KBM-7 (cell line): ENCODE data around the gene SERINC3.

Source experiments
- DNase-seq: peaks from one replicate; pipeline ENCODE4 v3.0.0-alpha.2; 2015
- in situ Hi-C: fragments of 300-500 bp; cut with MboI; formaldehyde crosslinking; loops from 2 replicates; pipeline ENCODE4 v1.14.3; 2020; ENCODE audit warnings: low sequenced_read_pairs, low pct_unique_long_range_greater_than_20kb, mixed read lengths

The SERINC3 gene

DNA sequence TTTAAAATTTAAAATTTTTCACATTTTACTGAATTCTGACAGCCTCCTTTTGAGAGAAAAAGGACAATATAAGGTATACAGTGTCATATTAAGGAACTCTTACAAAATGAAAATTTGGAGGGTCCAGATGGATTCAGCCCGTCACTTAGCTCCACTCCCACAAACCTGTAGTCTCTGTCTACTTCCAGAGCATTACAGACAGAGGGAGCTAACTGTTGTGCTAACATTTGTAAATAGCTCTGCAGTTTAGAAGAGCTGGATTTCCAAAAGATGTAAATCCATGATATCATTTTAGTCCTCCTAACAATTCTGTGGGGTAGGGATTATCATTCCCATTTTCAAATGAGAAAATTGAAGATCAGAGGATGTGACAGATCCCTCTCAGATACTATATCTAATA lies 16.1 kb upstream of the SERINC3 start:
- no peak for DNase-seq
- in situ Hi-C loops = no loop called here

DNA sequence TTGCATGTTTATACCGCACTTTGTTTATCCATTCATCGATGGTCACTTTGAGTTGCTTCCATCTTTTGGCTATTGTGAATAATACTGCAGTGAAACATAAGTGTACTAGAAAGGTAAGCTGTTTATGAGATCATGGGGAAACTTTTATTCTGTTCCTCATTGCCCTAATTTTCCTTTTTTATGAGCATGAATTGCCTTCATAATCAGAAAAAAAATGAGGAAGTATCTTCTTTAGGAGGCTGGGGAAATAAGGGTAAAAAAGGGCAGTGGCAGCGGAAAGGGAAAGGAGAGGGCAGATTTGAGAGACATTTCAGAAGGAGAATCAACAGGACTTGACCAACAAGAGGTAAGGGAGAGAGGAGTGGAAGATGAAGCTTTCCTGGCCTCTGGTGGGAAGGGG lies 14.3 kb upstream of the SERINC3 start:
- peak; percentile 41 for DNase-seq
- in situ Hi-C loops = no loop called here

DNA sequence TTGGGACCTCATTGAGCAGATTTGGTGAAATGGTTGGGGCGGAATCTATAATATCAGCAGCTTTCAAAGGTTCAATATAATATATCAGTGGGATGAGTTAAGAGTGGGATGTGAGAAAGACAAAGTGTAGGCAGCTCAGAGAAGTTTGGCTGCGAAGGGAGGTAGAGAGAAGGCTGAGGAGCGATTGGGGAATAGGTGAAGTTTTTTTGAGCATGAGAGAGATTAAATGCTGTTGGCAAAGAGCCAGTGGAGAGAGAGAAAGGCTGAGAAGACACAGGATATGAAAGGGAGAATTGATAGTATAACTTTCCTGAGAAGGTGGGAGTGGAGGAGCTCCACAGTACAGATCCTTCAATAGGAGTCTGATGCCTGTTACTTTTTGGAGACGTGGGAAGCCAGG lies 12.1 kb upstream of the SERINC3 start:
- in situ Hi-C loops = no loop called here
- DNase-seq = no peak

DNA sequence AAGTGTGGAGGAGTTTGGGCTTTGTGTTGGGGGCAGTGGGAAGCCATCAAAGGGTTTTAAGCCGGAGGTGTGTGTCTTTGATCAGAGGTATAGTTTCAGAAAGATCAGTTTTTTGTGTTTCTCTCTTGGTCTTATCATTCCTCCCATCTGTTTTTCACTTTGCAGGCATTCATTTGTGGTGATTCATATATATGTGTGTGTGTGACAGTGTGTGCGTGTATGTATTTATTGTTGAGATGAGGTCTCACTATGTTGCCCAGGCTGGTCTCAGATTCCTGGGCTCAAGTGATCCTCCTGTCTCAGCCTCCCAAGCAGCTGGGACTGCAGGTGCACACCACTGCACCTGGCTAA lies 11.1 kb upstream of the SERINC3 start:
- in situ Hi-C loops = no loop called here
- no peak for DNase-seq

DNA sequence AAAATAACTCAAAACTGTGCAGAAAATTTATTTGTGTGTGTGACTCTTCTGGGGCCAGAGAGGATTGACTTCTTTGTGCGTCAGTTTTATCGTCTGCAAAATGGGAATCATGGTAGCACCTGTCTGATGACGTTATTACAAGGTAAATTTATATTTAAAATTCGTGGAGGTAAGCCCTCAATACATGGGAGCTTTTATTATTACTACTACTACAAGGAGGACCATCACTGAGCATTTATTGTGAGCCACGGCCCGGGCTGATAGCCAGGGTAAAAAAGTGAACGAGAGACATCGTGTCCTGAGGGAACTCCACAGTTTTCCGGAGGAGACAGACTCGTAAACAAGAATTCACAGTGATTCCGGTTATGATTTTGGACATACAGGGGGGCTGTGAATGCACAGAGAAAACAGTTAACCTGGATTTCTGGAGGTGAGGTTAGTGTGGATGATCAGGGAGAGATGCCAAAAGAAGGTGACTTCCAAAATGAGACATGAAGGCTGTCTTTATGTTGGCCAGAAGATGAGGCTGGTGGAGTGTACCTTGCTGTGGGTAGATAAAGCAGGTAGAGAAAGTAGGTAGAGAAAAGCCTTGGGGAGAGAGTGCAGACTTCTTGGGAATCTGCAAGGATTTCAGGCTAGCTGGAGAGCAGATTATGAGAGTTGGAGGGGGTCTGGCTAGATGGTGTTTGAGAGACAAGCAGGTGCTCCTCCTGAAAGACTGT lies 10.6 kb upstream of the SERINC3 start:
- no peak for DNase-seq
- in situ Hi-C loops = no loop called here

DNA sequence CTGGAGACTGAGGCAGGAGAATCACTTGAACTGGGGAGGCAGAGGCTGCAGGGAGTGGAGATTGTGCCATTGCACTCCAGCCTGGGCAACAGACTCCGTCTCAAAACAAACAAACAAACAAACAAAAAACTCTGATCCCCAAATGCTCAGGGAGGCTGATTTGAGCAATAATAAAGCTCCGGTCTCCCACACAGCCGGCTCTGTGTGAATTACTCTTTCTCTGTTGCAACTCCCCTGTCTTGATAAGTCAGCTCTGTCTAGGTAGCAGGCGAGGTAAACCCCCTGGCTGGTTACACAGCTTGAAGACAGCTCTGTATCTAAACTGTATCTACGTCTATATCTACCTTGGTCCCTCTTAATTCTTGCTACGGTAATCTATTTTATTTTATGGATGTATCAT lies 6.4 kb upstream of the SERINC3 start:
- in situ Hi-C loops = no loop called here
- no peak for DNase-seq

DNA sequence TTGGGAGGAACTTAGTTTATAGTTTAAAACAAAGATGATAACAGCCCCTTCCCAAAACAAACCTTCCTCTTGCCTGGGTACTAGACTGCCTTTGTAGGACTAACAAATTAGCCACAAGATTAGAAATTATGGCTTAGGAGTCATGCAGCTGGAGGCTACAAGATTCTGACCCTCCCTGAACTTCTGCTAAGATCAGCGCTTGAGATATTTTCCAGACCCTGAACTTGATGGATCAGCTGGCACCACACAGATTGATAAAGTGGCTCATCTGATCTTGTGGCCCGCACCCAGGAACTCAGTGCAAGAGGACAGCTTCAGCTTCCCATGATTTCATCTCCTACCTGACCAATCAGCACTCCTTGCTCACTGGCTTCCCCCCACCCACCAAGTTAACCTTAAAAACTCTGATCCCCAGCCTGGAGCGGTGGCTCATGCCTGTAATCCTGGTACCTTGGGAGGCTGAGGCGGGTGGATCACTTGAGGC lies 5.9 kb upstream of the SERINC3 start:
- DNase-seq = no peak
- in situ Hi-C loops = no loop called here

DNA sequence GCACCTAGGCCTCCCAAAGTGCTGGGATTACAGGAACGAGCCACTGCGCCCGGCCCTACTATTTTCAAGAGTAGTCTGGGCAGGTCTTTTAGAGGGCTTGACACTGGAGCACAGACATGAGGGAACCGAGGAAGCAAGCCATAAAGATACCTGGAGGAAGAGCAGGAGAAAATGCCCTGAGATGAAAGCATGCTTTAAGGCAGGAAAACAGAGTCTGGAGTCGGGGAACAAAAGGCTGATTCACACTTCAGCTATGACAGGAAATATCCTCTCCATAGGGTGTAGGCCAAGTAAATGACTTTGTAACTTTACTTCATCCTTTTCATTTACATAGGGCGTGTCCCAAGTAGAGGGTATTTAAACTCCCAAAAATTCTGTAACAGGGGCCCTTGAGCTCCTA lies 4.3 kb upstream of the SERINC3 start:
- in situ Hi-C loops = no loop called here
- no peak for DNase-seq

DNA sequence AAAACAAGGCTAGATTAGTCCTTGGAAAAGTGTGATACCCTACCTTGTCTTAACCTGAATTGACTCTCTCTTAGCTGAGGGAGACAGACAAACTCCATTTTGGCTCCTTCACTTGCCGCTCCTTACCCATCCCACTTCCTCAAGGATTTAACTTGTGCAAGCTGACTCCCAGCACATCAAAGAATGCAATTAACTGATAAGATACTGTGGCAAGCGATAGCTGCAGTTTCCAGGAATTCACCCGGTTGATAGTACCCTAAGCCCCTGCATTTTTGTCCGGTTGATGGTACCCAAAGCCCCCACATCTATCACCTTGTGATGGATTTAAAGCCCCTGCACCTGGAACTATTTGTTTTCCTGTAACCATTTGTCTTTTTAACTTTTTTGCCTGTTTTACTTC lies 1.9 kb upstream of the SERINC3 start:
- in situ Hi-C loops = no loop called here

DNA sequence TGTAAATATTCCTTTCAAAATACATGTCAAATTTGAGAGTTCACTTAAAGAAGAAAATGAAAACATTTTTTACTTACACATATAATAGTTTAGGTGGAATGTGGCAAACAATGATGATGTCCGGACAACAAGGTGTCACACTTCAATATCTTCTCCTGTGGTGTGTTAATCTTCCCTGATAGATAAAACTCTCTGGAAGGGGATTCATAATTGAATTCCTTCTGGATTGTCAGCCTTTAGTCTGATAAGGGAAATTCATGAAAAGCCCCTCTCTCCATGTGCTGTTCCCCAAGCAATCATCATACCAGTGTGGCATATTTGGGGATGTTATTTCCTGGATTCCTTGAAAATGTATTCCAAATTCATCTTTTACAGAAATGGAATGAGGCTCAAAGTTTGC lies 971 bp upstream of the SERINC3 start:
- in situ Hi-C loops = no loop called here
- DNase-seq = no peak

More for the DNA sequence above, 1.9 kb upstream of the SERINC3 start:
- DNase-seq = no peak

DNA sequence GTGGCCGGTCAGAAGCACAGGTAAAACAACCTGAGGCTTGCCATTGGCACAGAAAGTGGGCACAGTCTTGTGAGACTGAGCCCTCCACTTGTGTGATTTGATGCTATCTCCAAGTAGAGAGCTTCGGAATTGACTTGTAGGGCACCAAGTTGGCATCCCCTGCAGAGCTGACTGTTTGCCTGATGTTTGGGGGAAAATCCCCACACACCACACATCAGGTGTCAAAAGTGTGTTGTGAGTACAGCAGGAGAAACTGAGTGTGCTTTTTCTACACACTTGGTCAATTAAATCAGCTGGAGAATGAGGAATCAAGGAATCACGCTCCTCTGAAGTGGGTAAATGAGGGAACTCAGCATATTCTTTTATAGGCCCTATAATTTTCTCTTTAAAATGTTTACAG lies 989 bp downstream of the SERINC3 start:
- DNase-seq = no peak
- in situ Hi-C loops = no loop called here

DNA sequence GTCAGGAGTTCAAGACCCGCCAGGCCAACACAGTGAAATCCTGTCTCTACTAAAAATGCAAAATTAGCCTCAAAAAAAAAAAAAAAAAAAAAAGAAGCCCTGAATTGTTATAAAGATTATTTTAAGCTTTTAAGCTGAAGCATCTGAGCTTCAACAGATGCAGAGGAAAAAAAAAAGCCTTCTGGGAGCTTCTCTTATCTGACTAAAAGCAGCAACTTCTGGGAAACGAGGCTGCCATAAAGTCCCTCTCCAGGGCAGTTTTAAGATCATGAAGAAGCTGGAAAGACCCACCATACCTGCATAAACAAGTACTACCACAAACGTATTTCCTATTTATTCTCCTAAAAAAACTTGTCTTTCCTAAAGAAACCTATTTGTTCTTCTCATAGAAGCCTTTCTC lies 3.6 kb downstream of the SERINC3 start:
- DNase-seq = no peak

DNA sequence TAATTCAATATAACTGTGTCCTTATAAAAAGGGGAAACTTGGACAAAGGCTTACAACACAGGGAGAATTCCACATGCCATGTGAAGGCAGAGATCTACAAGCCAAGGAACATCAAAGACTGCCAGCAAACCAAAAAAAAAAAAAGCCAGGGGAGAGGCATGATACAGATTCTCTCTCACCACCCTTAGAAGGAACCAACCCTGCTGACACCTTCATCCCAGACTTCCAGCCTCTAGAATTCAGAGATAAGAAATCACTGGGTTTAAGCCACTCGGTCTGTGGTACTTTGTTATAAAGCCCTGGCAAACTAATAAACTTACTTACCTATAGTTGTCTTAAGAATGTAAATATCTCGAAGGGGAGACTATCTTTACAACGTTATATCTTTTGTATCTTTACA lies 4.4 kb downstream of the SERINC3 start:
- DNase-seq = no peak
- in situ Hi-C loops = no loop called here

More for the DNA sequence above, 3.6 kb downstream of the SERINC3 start:
- in situ Hi-C loops = no loop called here

DNA sequence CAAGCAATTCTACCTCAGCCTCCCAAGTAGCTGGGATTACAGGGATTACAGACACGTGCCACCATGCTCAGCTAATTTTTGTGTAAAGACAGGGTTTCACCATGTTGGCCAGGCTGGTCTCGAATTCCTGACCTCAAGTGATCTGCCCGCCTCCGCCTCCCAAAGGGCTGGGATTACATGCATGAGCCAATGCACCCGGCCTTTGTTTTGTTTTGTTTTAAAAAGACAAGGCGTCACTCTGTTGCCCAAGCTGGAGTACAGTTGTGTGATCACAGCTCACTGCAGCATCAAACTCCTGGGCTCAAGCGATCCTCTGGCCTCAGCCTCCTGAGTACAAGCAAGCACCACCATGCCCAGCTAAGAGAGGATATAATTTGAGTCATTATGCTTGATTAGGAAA lies 5.4 kb downstream of the SERINC3 start:
- in situ Hi-C loops = no loop called here
- DNase-seq = no peak

DNA sequence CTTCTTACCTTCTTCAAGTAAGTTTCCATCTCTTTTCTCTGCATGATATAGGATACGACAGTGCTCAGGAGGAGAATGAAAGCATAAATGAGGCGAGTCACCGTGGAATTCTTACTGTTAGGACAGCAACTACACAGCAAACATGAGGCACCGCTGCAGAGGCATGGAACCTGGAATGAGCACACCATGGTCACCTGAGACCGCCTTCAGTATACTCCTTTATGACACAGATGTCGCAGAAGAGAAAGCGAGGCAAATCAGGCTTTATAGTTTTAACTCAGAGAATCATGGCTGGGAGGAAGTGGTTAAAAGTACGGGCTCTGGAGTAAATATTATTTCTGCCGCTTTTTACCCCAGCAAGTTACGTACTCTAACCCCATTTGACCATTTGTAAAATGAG lies 8.0 kb downstream of the SERINC3 start:
- DNase-seq = no peak
- in situ Hi-C loops = no loop called here

DNA sequence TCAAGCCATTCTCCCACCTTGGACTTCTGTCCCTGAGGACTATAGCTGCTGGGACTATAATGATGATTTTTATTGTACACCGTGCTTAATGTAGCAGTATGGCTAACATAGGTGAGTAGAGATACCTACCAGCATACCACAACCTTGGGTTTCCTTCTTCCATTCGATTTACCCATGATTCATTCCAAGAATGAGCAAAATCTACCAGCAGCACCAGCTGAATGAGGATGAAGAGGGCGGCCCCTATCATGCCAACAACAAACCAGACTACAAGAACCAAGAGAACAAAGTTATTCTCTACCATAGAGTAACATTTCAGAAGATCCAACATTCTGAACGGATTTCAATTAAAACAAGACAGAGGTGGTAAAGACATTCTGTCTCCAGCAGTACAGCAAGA lies 12.1 kb downstream of the SERINC3 start:
- DNase-seq = no peak
- in situ Hi-C loops = no loop called here

DNA sequence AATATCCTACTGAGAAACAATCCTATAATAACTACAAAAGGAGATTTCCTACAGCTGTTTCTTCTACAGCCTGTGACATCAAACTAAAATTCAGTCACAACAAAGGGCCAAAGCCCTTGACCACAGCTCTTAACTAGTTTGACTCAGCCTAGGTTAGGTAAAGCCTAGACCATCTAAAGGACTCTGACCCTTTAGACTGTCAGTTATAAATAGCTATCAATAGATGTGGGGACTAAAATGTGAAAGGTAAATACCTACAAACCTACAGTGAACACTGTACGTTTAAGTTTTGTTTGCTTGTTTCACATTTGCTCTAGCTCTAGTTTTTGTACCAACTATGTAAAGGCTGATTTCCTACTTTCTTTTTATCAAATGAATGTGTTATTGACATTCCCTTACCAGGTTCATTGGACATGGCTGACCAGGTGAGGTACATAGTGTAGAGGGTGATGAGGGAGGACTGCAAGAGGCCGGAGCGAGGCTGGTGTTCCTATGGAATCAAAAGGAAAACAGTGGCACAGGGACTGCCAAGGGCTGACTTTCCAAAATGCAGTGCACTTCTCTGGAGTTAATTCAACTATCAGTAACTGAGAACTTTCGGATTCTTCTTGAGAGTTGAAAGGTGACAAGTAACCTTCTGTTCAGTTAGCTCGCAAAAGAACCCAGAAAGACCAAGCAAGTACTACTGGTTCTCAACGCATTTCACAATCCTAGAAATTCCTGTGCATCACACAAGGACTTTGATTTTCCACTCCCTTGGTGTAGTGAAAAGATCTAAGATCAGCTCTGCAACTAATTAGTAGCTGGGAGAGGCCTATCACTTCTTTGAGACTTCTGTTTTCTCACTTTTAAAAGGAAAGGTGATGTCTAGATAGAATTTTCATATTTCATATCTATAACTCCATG lies 17.2 kb downstream of the SERINC3 start:
- in situ Hi-C loops = no loop called here

DNA sequence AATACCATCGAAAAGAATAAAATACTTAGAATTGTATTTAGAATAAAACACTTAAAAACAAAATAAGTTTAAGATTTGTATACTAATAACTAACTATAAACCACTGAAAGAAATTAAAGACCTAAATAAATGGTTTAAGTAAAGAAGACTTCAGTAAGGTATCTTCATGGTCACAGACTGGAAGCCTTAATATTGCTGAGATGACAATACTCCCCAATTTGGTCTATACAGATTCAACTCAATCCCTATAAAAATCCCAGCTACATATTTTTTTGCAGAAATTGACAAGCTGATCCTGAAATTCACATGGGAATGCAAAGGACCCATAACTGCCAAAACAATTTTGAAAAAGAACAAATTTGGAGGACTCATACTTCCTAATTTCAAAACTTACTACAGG lies 18.9 kb downstream of the SERINC3 start:
- no peak for DNase-seq
- in situ Hi-C loops = no loop called here

More for the DNA sequence above, 17.2 kb downstream of the SERINC3 start:
- no peak for DNase-seq

DNA sequence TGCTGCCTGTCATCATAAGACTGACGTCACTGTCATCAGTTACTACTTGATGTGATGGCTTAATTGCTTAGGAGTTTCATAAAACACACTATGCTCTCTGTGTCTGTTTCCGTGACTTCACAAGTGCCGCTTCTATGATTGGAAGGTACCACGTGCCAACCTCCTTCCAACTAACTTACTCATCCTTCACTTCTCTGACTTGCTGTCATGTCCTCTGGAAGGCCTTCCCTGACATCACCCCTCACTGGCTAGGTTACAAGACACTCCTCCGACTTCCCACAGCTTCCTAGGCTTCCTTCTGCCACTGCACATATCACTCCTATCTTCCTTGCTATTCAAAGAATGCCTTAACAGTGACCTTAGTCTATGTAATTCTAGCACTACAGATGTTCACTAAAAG lies 20.4 kb downstream of the SERINC3 start:
- in situ Hi-C loops = no loop called here
- DNase-seq = no peak

DNA sequence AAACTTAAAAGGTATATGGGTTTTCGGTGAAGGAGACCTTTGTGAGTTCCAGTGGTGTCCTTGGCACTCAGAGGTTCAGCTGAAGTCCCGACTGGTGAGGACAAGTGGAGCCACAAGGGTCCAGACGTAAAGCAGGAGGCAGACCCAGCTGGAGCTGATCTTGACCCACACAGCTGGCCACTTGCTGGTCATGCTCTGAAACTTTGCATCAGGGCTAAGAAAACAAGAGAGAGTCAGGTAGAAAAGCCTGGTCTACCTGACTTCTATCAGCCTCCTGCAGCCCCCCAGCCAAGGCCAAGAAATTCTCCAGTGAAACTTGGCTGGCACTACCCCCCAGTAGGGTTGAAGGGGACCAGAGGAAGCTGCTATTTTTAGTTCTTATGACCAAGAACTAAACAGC lies 21.6 kb downstream of the SERINC3 start:
- no peak for DNase-seq
- in situ Hi-C loops = no loop called here

DNA sequence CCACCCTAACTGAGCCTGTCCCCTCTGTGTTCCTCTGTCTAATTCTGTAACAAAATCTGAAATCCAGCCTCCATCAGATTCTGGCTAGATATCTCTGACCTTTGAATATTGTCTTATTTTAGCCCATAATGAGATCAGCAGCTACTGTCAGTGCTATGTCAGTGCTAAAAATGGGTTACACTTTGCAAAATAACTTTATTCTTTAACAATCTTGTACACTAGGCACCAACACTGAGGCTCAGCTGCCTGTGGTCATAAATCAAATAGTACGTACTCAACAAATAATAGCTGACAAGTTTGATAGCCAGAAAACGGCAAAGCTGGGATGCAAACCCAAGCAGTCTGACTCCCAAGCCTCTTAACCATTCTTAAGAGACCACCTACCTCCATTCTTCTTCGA lies 24.1 kb downstream of the SERINC3 start:
- in situ Hi-C loops = no loop called here
- no peak for DNase-seq
